Fibroblast of pulmonary artery (primary cell): ENCODE data around the gene OR52B4.
"Not testable (repeated sequence)": the region's sequence is repeated elsewhere in the genome, so short reads cannot be mapped to it uniquely, and the experiment has no call there.

ENCODE experiments used
- DNase-seq: peaks from one replicate; pipeline ENCODE4 v3.0.0-alpha.2; 2010; ENCODE audit warnings: low read depth
- H3K4me3 ChIP-seq: replicated peaks from 2 replicates; pipeline ENCODE4 v1.5.1; 2011; ENCODE audit warnings: low read depth, mild to moderate bottlenecking, control low read depth, low read length, moderate library complexity
- TF ChIP-seq, protein P1 (sequence below): IDR thresholded peaks from 2 replicates; pipeline ENCODE4 v1.5.1; 2011; ENCODE audit warnings: mild to moderate bottlenecking, control low read depth, low read length, inconsistent platforms; ENCODE audit errors: missing control alignments

OR52B4 gene

DNA sequence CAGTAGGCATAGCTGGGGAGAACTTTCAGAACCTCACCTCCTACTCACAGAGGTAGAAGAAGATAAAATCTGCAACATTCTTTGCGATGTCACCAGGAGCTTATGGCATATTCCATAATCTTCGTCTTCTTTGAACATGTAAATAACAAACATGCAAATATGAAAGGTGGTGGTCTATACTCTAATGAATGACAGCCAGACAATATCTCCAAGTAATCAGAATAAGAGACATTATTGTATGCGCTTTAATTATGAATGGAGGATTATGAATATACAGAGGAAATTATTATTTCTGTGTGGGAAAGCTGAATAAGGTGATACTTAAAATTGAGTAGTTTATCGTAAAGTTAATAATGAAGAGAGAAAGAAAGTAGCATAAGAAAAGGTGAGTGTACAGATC lies at the start of gene OR52B4:
TSS of gene OR52B4 (minus strand) at position 101 of the 400 bp plus-strand sequence. CDS start at position 10, 91 bp downstream.
- DNase-seq = no peak
- no peak within 1 kb of the TSS for H3K4me3 ChIP-seq
- TF ChIP-seq, protein P1, sequence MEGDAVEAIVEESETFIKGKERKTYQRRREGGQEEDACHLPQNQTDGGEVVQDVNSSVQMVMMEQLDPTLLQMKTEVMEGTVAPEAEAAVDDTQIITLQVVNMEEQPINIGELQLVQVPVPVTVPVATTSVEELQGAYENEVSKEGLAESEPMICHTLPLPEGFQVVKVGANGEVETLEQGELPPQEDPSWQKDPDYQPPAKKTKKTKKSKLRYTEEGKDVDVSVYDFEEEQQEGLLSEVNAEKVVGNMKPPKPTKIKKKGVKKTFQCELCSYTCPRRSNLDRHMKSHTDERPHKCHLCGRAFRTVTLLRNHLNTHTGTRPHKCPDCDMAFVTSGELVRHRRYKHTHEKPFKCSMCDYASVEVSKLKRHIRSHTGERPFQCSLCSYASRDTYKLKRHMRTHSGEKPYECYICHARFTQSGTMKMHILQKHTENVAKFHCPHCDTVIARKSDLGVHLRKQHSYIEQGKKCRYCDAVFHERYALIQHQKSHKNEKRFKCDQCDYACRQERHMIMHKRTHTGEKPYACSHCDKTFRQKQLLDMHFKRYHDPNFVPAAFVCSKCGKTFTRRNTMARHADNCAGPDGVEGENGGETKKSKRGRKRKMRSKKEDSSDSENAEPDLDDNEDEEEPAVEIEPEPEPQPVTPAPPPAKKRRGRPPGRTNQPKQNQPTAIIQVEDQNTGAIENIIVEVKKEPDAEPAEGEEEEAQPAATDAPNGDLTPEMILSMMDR = no peak

DNA sequence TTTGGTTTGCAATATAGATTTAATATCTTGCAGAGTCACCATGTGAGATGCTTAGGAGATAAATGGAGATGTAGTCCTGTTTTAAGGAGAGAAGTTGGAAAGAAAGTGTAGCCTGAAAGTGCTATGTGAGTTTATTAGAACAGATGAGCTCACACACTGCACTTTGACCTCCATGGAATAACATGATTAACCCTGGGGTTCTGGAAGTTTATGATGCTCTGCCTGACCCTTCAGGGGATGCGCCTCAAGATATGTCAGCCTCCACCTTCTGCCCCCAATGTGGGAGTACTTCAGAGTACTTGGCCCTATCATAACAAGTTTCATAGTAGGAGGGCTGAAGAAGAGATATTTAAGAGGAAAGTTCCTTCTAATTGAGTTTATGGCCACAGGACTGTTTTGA lies 48.6 kb upstream of the OR52B4 start:
- TF ChIP-seq, protein P1 = no peak
- no peak for DNase-seq
- H3K4me3 ChIP-seq = no peak overlapping the region

DNA sequence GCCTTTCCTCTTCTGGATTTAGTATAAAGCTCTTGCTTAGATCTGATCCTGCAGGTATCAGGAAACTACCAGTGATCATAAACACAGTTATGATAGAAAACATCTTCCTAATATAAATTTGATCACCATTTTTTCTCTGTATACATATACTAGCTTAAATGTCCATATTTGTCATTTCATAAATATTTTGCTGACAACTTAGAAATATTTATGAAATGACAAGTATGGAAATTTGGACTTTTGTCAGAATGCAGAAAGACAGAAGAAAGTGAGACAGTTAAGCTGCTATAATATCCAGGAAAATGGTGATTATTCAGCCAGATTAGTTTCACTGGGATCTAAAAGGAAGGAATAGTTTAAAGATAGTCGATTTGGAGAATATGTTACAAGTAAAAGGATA lies 48.1 kb upstream of the OR52B4 start:
- TF ChIP-seq, protein P1 = no peak
- no peak overlapping the region for H3K4me3 ChIP-seq
- DNase-seq = no peak

DNA sequence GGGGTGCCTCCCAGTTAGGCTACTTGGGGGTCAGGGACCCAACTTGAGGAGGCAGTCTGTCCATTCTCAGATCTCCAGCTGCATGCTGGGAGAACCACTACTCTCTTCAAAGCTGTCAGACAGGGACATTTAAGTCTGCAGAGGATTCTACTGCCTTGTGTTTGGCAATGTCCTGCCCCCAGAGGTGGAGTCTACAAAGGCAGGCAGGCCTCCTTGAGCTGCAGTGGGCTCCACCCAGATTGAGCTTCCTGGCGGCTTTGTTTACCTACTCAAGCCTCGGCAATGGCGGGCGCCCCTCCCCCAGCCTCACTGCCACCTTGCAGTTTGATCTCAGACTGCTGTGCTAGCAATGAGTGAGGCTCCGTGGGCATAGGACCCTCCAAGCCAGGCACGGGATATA lies 38.0 kb upstream of the OR52B4 start:
- DNase-seq, H3K4me3 ChIP-seq: not testable (repeated sequence)

DNA sequence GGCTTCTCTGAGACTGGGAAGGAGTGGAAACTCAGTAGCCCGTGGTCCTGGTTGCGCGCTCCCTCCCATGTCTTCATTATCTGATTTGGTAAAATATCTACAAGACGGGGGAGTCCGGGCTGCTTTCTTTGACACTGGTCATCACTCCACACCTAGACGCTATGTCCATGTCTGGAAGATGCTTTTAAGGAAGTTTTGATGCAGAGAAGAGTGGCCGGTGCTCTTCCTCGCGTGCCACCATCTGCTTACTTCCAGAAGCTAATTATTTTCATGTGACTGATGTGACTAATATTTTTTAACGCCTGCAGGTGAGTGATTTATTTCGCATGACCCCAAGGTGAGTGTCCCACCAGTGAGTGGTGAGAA lies 25.7 kb upstream of the OR52B4 start:
- peak overlapping the region; percentile 99 for H3K4me3 ChIP-seq
- DNase-seq = no peak
- TF ChIP-seq, protein P1 = no peak

DNA sequence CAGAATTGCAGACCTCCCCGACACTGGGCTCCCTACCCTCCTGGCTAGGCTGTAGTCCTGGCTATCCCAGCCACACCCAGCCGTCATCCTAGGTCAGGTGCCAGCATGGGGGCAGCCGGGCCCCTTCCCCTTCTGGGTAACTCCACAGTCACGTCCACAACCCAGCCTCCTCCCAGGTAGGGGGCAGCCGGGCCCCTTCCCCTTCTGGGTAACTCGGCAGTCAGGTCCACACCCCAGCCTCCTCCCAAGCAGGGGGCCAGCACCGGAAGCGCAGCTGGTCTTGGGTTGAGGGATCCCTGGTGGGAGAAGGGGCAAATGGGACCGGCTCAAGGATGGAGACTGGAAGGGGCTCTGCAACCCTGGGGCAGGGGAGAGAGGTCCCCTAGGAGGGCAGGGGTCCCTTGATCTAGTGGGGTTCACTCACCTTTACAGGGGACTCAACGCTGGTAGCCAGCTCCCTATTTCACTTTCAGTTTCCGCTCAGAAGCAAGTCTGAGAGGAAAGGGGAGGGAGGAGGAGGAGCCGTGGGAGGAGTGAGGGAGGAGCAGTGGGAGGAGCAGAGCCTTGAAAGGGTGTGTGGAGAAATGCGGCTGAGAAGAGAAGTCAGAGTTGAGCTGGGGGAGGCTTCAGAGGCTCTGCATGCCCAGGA lies 25.1 kb upstream of the OR52B4 start, which contains the start of gene TRIM21:
TSS of gene TRIM21 (minus strand) at position 494 of the 649 bp plus-strand sequence. CDS start 3,293 bp downstream, outside the sequence.
- peak; percentile 88 for DNase-seq
- TF ChIP-seq, protein P1 = no peak
- H3K4me3 ChIP-seq = peak within 1 kb of the TSS; percentile 99

DNA sequence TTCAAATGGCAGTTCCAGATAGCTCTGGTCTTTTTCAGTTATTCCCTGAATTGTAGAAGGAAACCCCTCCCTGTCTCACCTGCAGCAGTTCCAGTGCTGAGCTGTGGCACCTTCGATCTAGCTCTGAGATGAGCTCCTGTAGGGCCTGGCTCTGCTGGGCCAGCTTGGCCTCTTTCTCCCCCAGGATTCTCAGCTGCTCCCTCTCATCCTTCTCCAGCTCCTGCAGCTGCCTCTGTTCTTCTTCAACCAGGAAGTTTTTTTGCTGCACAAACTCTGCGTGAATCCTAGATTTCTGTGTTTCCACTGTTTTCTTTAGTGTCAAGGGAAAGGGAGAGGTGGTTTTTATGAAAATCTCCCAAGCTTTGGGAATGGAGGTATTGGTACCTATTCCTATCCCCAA lies 20.0 kb upstream of the OR52B4 start:
- H3K4me3 ChIP-seq = no peak overlapping the region
- TF ChIP-seq, protein P1 = no peak

More for the DNA sequence above, 20.0 kb upstream of the OR52B4 start:
- DNase-seq = no peak
